ENCODE measurements around the gene CRBN. TPM values are rescaled to one million over a fixed set of nuclear protein-coding genes. Genes with fewer than 3 reads are reported as not detected.

The CRBN gene
- total RNA-seq, 4 donors from 2014 or later: 13.3 to 118 (median 44.6) TPM

- Histone ChIP-seq H3K27me3 (no peaks in the 10 kb centered on the region), H3K4me3 (no peak overlapping the region), H3K4me1 (no peaks in the 10 kb centered on the region), H3K9me3 (no peaks in the 10 kb centered on the region), H3K27ac (no peak overlapping the region), H3K36me3 (peaks cover 0 to 100% (median 34%) of the 10 kb centered on the region in 3 donors)
- 81 to 94% methylated on average over 8 of the region's 8 CpGs for WGBS, 2 donors
- intact Hi-C loops (cut with DNase I): no loop called here
- no peak for DNase-seq
- TF ChIP-seq CTCF (IDR thresholded peaks at IDR 0.05) (no peak), POLR2A (IDR thresholded peaks at IDR 0.05) (no peak)
Measured at GRCh38 chr3:3145831-3146230, 33.7 kb downstream of the CRBN start.

GRCh38 chr3:3141939-3142338 is 37.6 kb downstream of the CRBN start:
- no peaks in the 10 kb centered on the region for H3K27me3 ChIP-seq
- H3K36me3 ChIP-seq: peaks cover 0 to 100% (median 12%) of the 10 kb centered on the region in 3 donors
- H3K4me1 ChIP-seq: no peaks in the 10 kb centered on the region
- no peak overlapping the region for H3K27ac ChIP-seq
- no peak for DNase-seq
- intact Hi-C loops (cut with DNase I): no loop called here
- no peak for TF ChIP-seq POLR2A (IDR thresholded peaks at IDR 0.05)
- no peak for TF ChIP-seq CTCF (IDR thresholded peaks at IDR 0.05)
- H3K4me3 ChIP-seq: no peak overlapping the region
- no peaks in the 10 kb centered on the region for H3K9me3 ChIP-seq

- Histone ChIP-seq H3K9me3 (no peaks in the 10 kb centered on the region), H3K36me3 (peaks cover 0 to 89% (median 0%) of the 10 kb centered on the region in 3 donors), H3K27ac (no peak overlapping the region), H3K4me3 (no peak overlapping the region), H3K27me3 (no peaks in the 10 kb centered on the region), H3K4me1 (no peaks in the 10 kb centered on the region)
- no peak for DNase-seq
- no peak for TF ChIP-seq CTCF (IDR thresholded peaks at IDR 0.05)
- no peak for TF ChIP-seq POLR2A (IDR thresholded peaks at IDR 0.05)
- intact Hi-C loops (cut with DNase I): no loop called here
- WGBS, 2 donors: 85 to 87% methylated on average over 6 of the region's 6 CpGs
Measured at GRCh38 chr3:3137526-3137925, 42.0 kb downstream of the CRBN start.

GRCh38 chr3:3134750-3135448 is 44.6 kb downstream of the CRBN start:
- no peak for DNase-seq
- intact Hi-C loops (cut with DNase I): no loop called here
- TF ChIP-seq POLR2A (IDR thresholded peaks at IDR 0.05) (no peak), CTCF (IDR thresholded peaks at IDR 0.05) (no peak)
- peaks cover 0 to 78% (median 0%) of the 10 kb centered on the region in 3 donors for H3K36me3 ChIP-seq
- no peak overlapping the region for H3K4me3 ChIP-seq
- 93 to 94% methylated on average over 4 of the region's 4 CpGs for WGBS, 2 donors
- H3K27me3 ChIP-seq: no peaks in the 10 kb centered on the region
- peaks cover 0 to 4% (median 0%) of the 10 kb centered on the region in 3 donors for H3K4me1 ChIP-seq
- no peak overlapping the region for H3K27ac ChIP-seq
- no peaks in the 10 kb centered on the region for H3K9me3 ChIP-seq

GRCh38 chr3:3133500-3133899 is 46.0 kb downstream of the CRBN start:
- intact Hi-C loops (cut with DNase I): no loop called here
- TF ChIP-seq POLR2A (IDR thresholded peaks at IDR 0.05): no peak
- no peak for TF ChIP-seq CTCF (IDR thresholded peaks at IDR 0.05)

More at GRCh38 chr3:3133500-3133899, 46.0 kb downstream of the CRBN start:
- no peak overlapping the region for H3K27ac ChIP-seq
- 87 to 88% methylated on average over 6 of the region's 6 CpGs for WGBS, 2 donors
- peaks cover 0 to 75% (median 3%) of the 10 kb centered on the region in 3 donors for H3K36me3 ChIP-seq
- no peaks in the 10 kb centered on the region for H3K27me3 ChIP-seq
- H3K4me3 ChIP-seq: no peak overlapping the region
- no peaks in the 10 kb centered on the region for H3K9me3 ChIP-seq
- no peak for DNase-seq
- H3K4me1 ChIP-seq: peaks cover 0 to 18% (median 5%) of the 10 kb centered on the region in 3 donors
